Chondrocyte (in vitro differentiated cells): ENCODE results near the gene ANAPC2. TPM values are rescaled to one million over a fixed set of nuclear protein-coding genes. Genes with fewer than 3 reads are reported as not detected.

Experiments used
- DNase-seq: peaks from one replicate; pipeline ENCODE4 v3.0.0; 2021; ENCODE audit warnings: mixed read lengths, low spot score
- H3K27ac Mint-ChIP-seq: one replicate; pipeline ENCODE4 v1.8.0; 2021; ENCODE audit warnings: mild to moderate bottlenecking, moderate library complexity, mixed read lengths; ENCODE audit not compliant: unreplicated experiment
- H3K27me3 Mint-ChIP-seq: 2 replicates; pipeline ENCODE4 v1.8.0; 2021; ENCODE audit warnings: low read depth, mixed read lengths
- H3K36me3 Mint-ChIP-seq: 2 replicates; pipeline ENCODE4 v1.8.0; 2021; ENCODE audit warnings: low read depth, mixed read lengths
- H3K4me1 Mint-ChIP-seq: 2 replicates; pipeline ENCODE4 v1.8.0; 2021; ENCODE audit warnings: low read depth, mild to moderate bottlenecking, mixed read lengths
- H3K4me3 Mint-ChIP-seq: one replicate; pipeline ENCODE4 v1.8.0; 2021; ENCODE audit warnings: mild to moderate bottlenecking, moderate library complexity, mixed read lengths; ENCODE audit not compliant: unreplicated experiment
- H3K9me3 Mint-ChIP-seq: 2 replicates; pipeline ENCODE4 v1.8.0; 2021; ENCODE audit warnings: low read depth, mixed read lengths
- total RNA-seq: library from RNA; stranded (reverse); gene quantifications from 3 replicates; pipeline ENCODE4 v1.2.1, GENCODE V29; 2021
- TF ChIP-seq, protein P1 (sequence below): fragments of 200-600 bp; sonication (generic); IDR thresholded peaks from 2 replicates; pipeline ENCODE4 v1.5.0; 2021; ENCODE audit warnings: antibody characterized with exemption, mild to moderate bottlenecking, moderate library complexity

Gene ANAPC2
- total RNA-seq, 1 donor from 2014 or later = 41.0 TPM

DNA sequence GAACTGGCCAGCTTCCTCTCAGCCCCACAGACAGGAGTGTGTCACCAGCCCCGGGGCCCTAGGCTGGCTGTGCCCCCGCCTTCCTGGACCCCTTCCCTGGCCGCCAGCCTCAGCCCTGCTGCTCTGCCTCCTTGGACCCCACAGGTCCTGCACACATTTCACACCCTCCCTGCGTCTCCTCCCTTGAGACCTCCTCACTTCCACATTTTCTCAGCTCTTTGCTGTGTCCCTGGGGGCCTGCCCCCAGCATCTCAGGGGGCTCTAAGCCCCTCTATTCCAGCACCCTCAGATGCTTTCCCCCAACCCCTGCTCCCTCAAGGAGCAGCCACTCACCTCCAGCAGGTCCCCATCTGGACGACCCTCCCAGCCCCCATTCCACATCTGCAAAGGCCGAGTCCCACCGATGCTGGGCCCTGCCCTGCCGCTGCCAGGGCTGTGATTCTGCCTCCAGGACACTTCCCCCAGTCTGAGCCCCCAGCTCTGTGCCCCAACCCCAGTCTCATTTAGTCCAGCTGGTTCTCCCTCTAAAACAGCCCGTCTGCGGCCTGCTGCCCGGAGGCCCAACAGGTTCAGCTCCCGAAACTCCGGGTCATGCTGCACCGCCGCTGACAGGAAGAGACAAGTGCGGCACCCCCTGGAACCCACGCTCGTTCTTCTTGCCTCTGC lies 46.5 kb upstream of the ANAPC2 start:
- Mint-ChIP-seq H3K4me3 (no peak overlapping the region), H3K27me3 (no peaks in the 10 kb centered on the region), H3K4me1 (peaks cover 9% of the 10 kb centered on the region), H3K27ac (no peak overlapping the region), H3K36me3 (no peaks in the 10 kb centered on the region), H3K9me3 (no peaks in the 10 kb centered on the region)
- TF ChIP-seq, protein P1, sequence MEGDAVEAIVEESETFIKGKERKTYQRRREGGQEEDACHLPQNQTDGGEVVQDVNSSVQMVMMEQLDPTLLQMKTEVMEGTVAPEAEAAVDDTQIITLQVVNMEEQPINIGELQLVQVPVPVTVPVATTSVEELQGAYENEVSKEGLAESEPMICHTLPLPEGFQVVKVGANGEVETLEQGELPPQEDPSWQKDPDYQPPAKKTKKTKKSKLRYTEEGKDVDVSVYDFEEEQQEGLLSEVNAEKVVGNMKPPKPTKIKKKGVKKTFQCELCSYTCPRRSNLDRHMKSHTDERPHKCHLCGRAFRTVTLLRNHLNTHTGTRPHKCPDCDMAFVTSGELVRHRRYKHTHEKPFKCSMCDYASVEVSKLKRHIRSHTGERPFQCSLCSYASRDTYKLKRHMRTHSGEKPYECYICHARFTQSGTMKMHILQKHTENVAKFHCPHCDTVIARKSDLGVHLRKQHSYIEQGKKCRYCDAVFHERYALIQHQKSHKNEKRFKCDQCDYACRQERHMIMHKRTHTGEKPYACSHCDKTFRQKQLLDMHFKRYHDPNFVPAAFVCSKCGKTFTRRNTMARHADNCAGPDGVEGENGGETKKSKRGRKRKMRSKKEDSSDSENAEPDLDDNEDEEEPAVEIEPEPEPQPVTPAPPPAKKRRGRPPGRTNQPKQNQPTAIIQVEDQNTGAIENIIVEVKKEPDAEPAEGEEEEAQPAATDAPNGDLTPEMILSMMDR = no peak
- no peak for DNase-seq

DNA sequence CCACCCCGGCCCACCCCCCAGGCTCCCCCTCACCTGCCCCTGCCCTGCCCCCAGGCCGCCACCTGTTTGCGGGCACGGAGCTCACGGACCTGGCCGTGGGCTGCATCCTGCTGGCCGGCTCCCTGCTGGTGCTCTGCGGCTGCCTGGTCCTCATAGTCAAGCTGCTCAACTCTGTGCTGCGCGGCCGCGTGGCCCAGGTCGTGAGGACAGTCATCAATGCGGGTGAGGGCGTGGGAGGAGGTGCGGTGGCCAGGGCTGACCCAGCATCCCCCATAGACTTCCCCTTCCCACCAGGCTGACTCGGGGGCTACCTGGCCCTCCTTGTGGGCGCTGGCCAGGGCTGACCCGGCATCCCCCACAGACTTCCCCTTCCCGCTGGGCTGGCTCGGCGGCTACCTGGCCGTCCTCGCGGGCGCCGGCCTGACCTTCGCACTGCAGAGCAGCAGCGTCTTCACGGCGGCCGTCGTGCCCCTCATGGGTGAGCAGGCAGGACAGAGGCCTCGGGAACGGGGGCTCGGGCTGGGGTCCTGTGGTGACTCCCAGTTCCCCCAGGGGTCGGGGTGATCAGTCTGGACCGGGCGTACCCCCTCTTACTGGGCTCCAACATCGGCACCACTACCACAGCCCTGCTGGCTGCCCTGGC lies 45.8 kb upstream of the ANAPC2 start:
- Mint-ChIP-seq H3K27me3 (no peaks in the 10 kb centered on the region), H3K4me3 (no peak overlapping the region), H3K27ac (no peak overlapping the region), H3K36me3 (no peaks in the 10 kb centered on the region), H3K4me1 (peaks cover 4% of the 10 kb centered on the region), H3K9me3 (no peaks in the 10 kb centered on the region)
- TF ChIP-seq, protein P1 = no peak
- DNase-seq = no peak

DNA sequence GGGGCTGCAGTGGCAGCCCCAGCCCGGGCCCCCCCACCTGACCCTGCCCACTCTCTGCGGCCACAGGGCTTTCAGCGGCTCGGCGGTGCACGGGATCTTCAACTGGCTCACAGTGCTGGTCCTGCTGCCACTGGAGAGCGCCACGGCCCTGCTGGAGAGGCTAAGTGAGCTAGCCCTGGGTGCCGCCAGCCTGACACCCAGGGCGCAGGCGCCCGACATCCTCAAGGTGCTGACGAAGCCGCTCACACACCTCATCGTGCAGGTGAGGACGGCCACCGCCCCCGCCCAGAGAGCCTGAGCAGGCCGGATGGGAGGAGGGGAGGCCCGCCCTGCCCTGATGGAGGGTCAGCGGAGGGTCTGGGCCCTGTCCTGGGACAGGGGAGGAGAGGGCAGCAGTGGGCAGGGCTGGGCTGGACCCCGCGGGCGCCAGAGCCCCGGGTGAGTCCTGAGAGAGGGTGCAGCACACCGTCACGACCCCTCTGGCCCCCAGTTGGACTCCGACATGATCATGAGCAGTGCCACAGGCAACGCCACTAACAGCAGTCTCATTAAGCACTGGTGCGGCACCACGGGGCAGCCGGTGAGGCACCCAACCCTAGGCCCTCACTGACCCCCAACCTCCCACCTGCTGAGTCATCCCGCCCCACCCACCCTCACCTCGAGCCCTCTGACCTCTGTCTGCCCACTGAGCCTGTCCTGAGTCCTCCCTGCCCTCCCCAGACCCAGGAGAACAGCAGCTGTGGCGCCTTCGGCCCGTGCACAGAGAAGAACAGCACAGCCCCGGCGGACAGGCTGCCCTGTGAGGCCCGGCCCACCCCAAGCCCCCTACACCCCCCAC lies 45.0 kb upstream of the ANAPC2 start:
- Mint-ChIP-seq H3K9me3 (no peaks in the 10 kb centered on the region), H3K4me3 (no peak overlapping the region), H3K27ac (no peak overlapping the region), H3K27me3 (no peaks in the 10 kb centered on the region), H3K36me3 (no peaks in the 10 kb centered on the region), H3K4me1 (no peaks in the 10 kb centered on the region)
- DNase-seq = no peak
- TF ChIP-seq, protein P1 = no peak

DNA sequence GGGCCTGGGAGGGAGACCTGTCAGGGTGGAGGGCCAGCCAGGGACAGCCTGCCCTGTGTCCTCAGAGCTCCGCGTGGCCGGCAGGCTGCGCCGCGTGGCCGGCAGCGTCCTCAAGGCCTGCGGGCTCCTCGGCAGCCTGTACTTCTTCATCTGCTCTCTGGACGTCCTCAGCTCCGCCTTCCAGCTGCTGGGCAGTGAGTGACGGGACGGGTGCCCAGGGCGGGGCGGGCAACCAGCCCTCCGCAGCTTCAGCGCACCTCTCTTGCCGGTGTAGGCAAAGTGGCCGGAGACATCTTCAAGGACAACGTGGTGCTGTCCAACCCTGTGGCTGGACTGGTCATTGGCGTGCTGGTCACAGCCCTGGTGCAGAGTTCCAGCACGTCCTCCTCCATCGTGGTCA lies 44.1 kb upstream of the ANAPC2 start:
- TF ChIP-seq, protein P1 = no peak
- no peaks in the 10 kb centered on the region for H3K9me3 Mint-ChIP-seq
- H3K27ac Mint-ChIP-seq = no peak overlapping the region
- H3K27me3 Mint-ChIP-seq = peaks cover 2% of the 10 kb centered on the region
- H3K4me3 Mint-ChIP-seq = no peak overlapping the region
- H3K4me1 Mint-ChIP-seq = peaks cover 2% of the 10 kb centered on the region
- DNase-seq = no peak
- H3K36me3 Mint-ChIP-seq = no peaks in the 10 kb centered on the region

DNA sequence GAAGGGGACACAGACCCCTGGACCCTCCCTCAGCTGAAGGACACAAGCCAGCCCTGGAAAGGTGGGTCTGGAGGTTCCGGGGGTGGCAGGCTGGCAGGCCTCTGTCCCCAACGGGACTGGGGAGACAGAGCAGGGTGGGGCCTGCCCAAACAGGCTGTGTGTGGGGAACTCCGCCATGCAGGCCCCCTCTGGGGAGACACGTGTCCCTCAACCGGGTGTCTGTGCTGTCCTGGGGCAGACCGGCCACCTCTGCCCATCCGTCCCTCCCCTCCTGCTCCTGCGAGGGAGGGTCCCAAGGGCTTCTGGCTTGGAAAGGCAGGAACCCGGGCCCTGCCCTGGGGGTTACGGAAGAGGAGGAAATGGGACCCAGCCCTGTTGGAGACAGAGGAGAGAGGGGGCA lies 43.7 kb upstream of the ANAPC2 start:
- no peak overlapping the region for H3K27ac Mint-ChIP-seq
- H3K9me3 Mint-ChIP-seq = no peaks in the 10 kb centered on the region

More for the DNA sequence above, 43.7 kb upstream of the ANAPC2 start:
- no peak for DNase-seq
- Mint-ChIP-seq H3K4me1 (peaks cover 6% of the 10 kb centered on the region), H3K27me3 (peaks cover 2% of the 10 kb centered on the region), H3K4me3 (no peak overlapping the region), H3K36me3 (no peaks in the 10 kb centered on the region)
- TF ChIP-seq, protein P1 = no peak
